ENCODE results near the gene SYPL2.

DNA sequence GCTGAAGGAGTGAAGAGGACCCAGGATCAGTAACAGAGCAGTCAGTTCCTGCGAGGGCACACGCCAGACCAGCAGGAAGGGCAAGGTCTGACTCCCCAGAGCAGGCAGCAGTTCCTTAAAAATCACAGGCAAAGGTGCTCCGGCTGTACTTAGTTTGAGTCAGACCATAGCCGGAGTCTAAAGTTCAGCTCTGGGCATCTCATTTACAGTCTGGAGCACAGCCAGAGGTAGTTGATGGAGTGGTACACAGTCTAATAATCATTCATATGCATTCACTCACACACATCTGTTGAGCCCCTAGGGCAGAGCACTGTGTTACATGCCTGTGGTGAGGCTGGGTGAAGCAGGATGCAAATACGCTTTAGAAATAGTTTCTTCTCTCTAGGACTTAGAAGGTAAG is 50.5 kb downstream of the SYPL2 start:
- TF ChIP-seq, protein P1, sequence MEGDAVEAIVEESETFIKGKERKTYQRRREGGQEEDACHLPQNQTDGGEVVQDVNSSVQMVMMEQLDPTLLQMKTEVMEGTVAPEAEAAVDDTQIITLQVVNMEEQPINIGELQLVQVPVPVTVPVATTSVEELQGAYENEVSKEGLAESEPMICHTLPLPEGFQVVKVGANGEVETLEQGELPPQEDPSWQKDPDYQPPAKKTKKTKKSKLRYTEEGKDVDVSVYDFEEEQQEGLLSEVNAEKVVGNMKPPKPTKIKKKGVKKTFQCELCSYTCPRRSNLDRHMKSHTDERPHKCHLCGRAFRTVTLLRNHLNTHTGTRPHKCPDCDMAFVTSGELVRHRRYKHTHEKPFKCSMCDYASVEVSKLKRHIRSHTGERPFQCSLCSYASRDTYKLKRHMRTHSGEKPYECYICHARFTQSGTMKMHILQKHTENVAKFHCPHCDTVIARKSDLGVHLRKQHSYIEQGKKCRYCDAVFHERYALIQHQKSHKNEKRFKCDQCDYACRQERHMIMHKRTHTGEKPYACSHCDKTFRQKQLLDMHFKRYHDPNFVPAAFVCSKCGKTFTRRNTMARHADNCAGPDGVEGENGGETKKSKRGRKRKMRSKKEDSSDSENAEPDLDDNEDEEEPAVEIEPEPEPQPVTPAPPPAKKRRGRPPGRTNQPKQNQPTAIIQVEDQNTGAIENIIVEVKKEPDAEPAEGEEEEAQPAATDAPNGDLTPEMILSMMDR (IDR thresholded peaks at IDR 0.05) = no peak
- TF ChIP-seq, protein P2, sequence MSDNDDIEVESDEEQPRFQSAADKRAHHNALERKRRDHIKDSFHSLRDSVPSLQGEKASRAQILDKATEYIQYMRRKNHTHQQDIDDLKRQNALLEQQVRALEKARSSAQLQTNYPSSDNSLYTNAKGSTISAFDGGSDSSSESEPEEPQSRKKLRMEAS (IDR thresholded peaks at IDR 0.05) = no peak
- TF ChIP-seq RAD21 (conservative IDR thresholded peaks at IDR 0.05 in 1 of 2, IDR thresholded peaks at IDR 0.05 in 1 of 2) (no peak), BHLHE40 (IDR thresholded peaks at IDR 0.05; ENCODE audit: low read depth, low read length) (no peak)
